EH (cell line): ENCODE results near the gene PCDHGA7.
"Not testable (repeated sequence)": the region's sequence is repeated elsewhere in the genome, so short reads cannot be mapped to it uniquely, and the experiment has no call there.

ENCODE experiments used
- DNase-seq: peaks from one replicate; pipeline ENCODE4 v3.0.0-alpha.2; 2015; ENCODE audit warnings: low read depth

PCDHGA7 gene

GRCh38 chr5:141398608-141399007 lies 16.1 kb downstream of the PCDHGA7 start:
- DNase-seq = no peak

GRCh38 chr5:141399555-141400258 lies 17.2 kb downstream of the PCDHGA7 start:
- DNase-seq = no peak

- DNase-seq = peak; percentile 11
These were observed 20.2 kb downstream of the PCDHGA7 start, which contains the start of gene PCDHGA9 for GRCh38 chr5:141402553-141403243. Gene PCDHGA9, plus strand, starts transcription at chr5:141402778. Its CDS starts 175 bp downstream, at chr5:141402953.

GRCh38 chr5:141403387-141403786 lies 20.8 kb downstream of the PCDHGA7 start:
- DNase-seq = no peak

- peak; percentile 28 for DNase-seq
These were observed 25.4 kb downstream of the PCDHGA7 start, which contains the start of gene PCDHGB6 for GRCh38 chr5:141407790-141408505. Gene PCDHGB6, plus strand, starts transcription at chr5:141408021. Its CDS starts 182 bp downstream, at chr5:141408203.

GRCh38 chr5:141409598-141410306 lies 27.2 kb downstream of the PCDHGA7 start:
- no peak for DNase-seq

- no peak for DNase-seq
These were observed 29.0 kb downstream of the PCDHGA7 start for GRCh38 chr5:141411575-141411974.

- peak; percentile 72 for DNase-seq
These were observed 30.5 kb downstream of the PCDHGA7 start, which contains the start of gene PCDHGA10 for GRCh38 chr5:141412854-141413539. Gene PCDHGA10, plus strand, starts transcription at chr5:141412987. Its CDS starts 189 bp downstream, at chr5:141413176.

- DNase-seq = no peak
These were observed 31.1 kb downstream of the PCDHGA7 start for GRCh38 chr5:141413540-141414069.

GRCh38 chr5:141414548-141415274 lies 32.2 kb downstream of the PCDHGA7 start:
- not testable (repeated sequence) for DNase-seq

GRCh38 chr5:141415275-141415618 lies 32.7 kb downstream of the PCDHGA7 start:
- not testable (repeated sequence) for DNase-seq

GRCh38 chr5:141417494-141418172 lies 35.1 kb downstream of the PCDHGA7 start, which contains the start of gene PCDHGB7:
Gene PCDHGB7, plus strand, starts transcription at chr5:141417677. Its CDS starts 183 bp downstream, at chr5:141417860.
- peak; percentile 80 for DNase-seq

GRCh38 chr5:141419074-141419880 lies 36.7 kb downstream of the PCDHGA7 start:
- no peak for DNase-seq

GRCh38 chr5:141420855-141421488 lies 38.4 kb downstream of the PCDHGA7 start, which contains the start of gene PCDHGA11:
Gene PCDHGA11, plus strand, starts transcription at chr5:141421051. Its CDS starts 177 bp downstream, at chr5:141421228.
- peak; percentile 14 for DNase-seq

GRCh38 chr5:141421489-141421855 lies 38.9 kb downstream of the PCDHGA7 start:
- DNase-seq = no peak

GRCh38 chr5:141422742-141423291 lies 40.3 kb downstream of the PCDHGA7 start:
- DNase-seq = no peak

GRCh38 chr5:141427783-141428426 lies 45.4 kb downstream of the PCDHGA7 start:
- DNase-seq = no peak
